ENCODE data around the gene KRTAP19-6.
"Not testable (repeated sequence)": the region's sequence is repeated elsewhere in the genome, so short reads cannot be mapped to it uniquely, and the experiment has no call there.

Gene KRTAP19-6

GRCh38 chr21:30541764-30542163 lies at the start of gene KRTAP19-6:
Gene KRTAP19-6, minus strand, starts transcription at chr21:30541864. Its CDS starts 31 bp downstream, at chr21:30541833.
- DNase-seq (ENCODE audit: low read depth) = no peak

GRCh38 chr21:30590297-30590696 lies 48.6 kb upstream of the KRTAP19-6 start, which contains the start of gene KRTAP22-2:
Gene KRTAP22-2, minus strand, starts transcription at chr21:30590397.
- DNase-seq (ENCODE audit: low read depth) = no peak

- DNase-seq (ENCODE audit: low read depth) = no peak
Measured at GRCh38 chr21:30582870-30583269, 41.2 kb upstream of the KRTAP19-6 start.

- no peak for DNase-seq (ENCODE audit: low read depth)
Measured at GRCh38 chr21:30580132-30580531, 38.5 kb upstream of the KRTAP19-6 start.

GRCh38 chr21:30579346-30579745 lies 37.7 kb upstream of the KRTAP19-6 start:
- DNase-seq (ENCODE audit: low read depth) = no peak

- no peak for DNase-seq (ENCODE audit: low read depth)
Measured at GRCh38 chr21:30577766-30578165, 36.1 kb upstream of the KRTAP19-6 start.

GRCh38 chr21:30567617-30568016 lies 26.0 kb upstream of the KRTAP19-6 start:
- no peak for DNase-seq (ENCODE audit: low read depth)

- DNase-seq (ENCODE audit: low read depth) = no peak
Measured at GRCh38 chr21:30563630-30564029, 22.0 kb upstream of the KRTAP19-6 start.

- DNase-seq (ENCODE audit: low read depth) = no peak
Measured at GRCh38 chr21:30563072-30563471, 21.4 kb upstream of the KRTAP19-6 start.

GRCh38 chr21:30561957-30562356 lies 20.3 kb upstream of the KRTAP19-6 start:
- no peak for DNase-seq (ENCODE audit: low read depth)

- DNase-seq (ENCODE audit: low read depth) = no peak
Measured at GRCh38 chr21:30561264-30561895, 19.7 kb upstream of the KRTAP19-6 start, which contains the start of gene KRTAP19-7. Gene KRTAP19-7, minus strand, starts transcription at chr21:30561314. Its CDS starts 25 bp downstream, at chr21:30561289.

GRCh38 chr21:30555095-30555494 lies 13.4 kb upstream of the KRTAP19-6 start:
- no peak for DNase-seq (ENCODE audit: low read depth)

- no peak for DNase-seq (ENCODE audit: low read depth)
Measured at GRCh38 chr21:30552782-30553181, 11.1 kb upstream of the KRTAP19-6 start.

GRCh38 chr21:30518876-30519275 lies 22.8 kb downstream of the KRTAP19-6 start:
- DNase-seq (ENCODE audit: low read depth) = no peak

- DNase-seq (ENCODE audit: low read depth) = no peak
Measured at GRCh38 chr21:30515681-30516080, 26.0 kb downstream of the KRTAP19-6 start.

- DNase-seq (ENCODE audit: low read depth) = not testable (repeated sequence)
Measured at GRCh38 chr21:30505621-30506205, 36.0 kb downstream of the KRTAP19-6 start.

- no peak for DNase-seq (ENCODE audit: low read depth)
Measured at GRCh38 chr21:30502041-30502440, 39.6 kb downstream of the KRTAP19-6 start, which contains the start of gene KRTAP19-5. Gene KRTAP19-5, minus strand, starts transcription at chr21:30502141. Its CDS starts 51 bp downstream, at chr21:30502090.

GRCh38 chr21:30497065-30497464 lies 44.6 kb downstream of the KRTAP19-6 start, which contains the start of gene KRTAP19-4:
Gene KRTAP19-4, minus strand, starts transcription at chr21:30497165. Its CDS starts 55 bp downstream, at chr21:30497110.
- DNase-seq (ENCODE audit: low read depth) = no peak

- DNase-seq (ENCODE audit: low read depth) = no peak
Measured at GRCh38 chr21:30491963-30492428, 49.7 kb downstream of the KRTAP19-6 start, which contains the start of gene KRTAP19-3. Gene KRTAP19-3, minus strand, starts transcription at chr21:30492013. Its CDS starts 56 bp downstream, at chr21:30491957.
